Mucosa of descending colon (tissue), 3 donors: ENCODE results near the gene TRPM3. TPM values are rescaled to one million over a fixed set of nuclear protein-coding genes. Genes with fewer than 3 reads are reported as not detected.

Source experiments
- ATAC-seq: fragments of 200-7000 bp; cut with Tn5 transposase; one replicate; pipeline ENCODE4 v1.9.1; 2020; ENCODE audit warnings: mild to moderate bottlenecking, moderate library complexity
- DNase-seq, 3 donors: peaks; one replicate each; pipeline ENCODE4 v3.0.0-alpha.2; 2020
- H3K36me3 ChIP-seq: fragments of 200-600 bp; one replicate; pipeline ENCODE4 v1.8.0; 2021; ENCODE audit warnings: low read depth, mild to moderate bottlenecking
- H3K4me1 ChIP-seq: fragments of 200-600 bp; one replicate; pipeline ENCODE4 v1.8.0; 2021; ENCODE audit warnings: low read depth, mild to moderate bottlenecking
- H3K4me3 ChIP-seq: fragments of 200-600 bp; one replicate; pipeline ENCODE4 v1.8.0; 2021; ENCODE audit warnings: mild to moderate bottlenecking
- H3K9me3 ChIP-seq: fragments of 200-600 bp; one replicate; pipeline ENCODE4 v1.8.0; 2021; ENCODE audit warnings: mild to moderate bottlenecking
- CTCF ChIP-seq: fragments of 200-600 bp; IDR thresholded peaks from one replicate; pipeline ENCODE4 v1.8.0; 2022; ENCODE audit warnings: antibody characterized with exemption, mild to moderate bottlenecking
- intact Hi-C, 2 donors: fragments of 100-400 bp; cut with DNase I in 1 of 2; cut with micrococcal nuclease in 1 of 2; formaldehyde crosslinking; loops; one replicate each; pipeline versions ENCODE4 v1.11.0 to v1.11.1; 2022; cut with DNase I, micrococcal nuclease
- total RNA-seq, 3 donors: library from RNA; stranded (reverse); fragmentation: NEBNext Ultra II Directional in 2 of 3; extraction: Animal tissue kit (Norgen Biotek cat#: 25700) in 2 of 3; gene quantifications; one replicate each; pipeline versions ENCODE4 v1.2.1 to v1.2.4, GENCODE V29; 2021 to 2023
- donor health status: DM: no; HTN: no; CAD: no; lungs with moderate emphysema.
- donor health status: DM: no; HTN: no; CAD: no.
- donor health status: DM: no; HTN: yes; CAD: no.

TRPM3 gene
- total RNA-seq, 3 donors from 2014 or later = 0.29 to 0.55 (median 0.51) TPM

- TF ChIP-seq CTCF = no peak
- ATAC-seq = no peak
- intact Hi-C loops = no loop called here
- H3K4me1 ChIP-seq = no peaks in the 10 kb centered on the region
- peak in 1 of 3 donors; percentile 34 for DNase-seq
- no peaks in the 10 kb centered on the region for H3K36me3 ChIP-seq
- H3K4me3 ChIP-seq = no peak overlapping the region
- H3K9me3 ChIP-seq = no peaks in the 10 kb centered on the region
These were observed 204.1 kb downstream of the TRPM3 start for GRCh38 chr9:70917277-70917676.

- intact Hi-C loops = no loop called here
These were observed 209.6 kb downstream of the TRPM3 start for GRCh38 chr9:70911791-70912190.

GRCh38 chr9:70910598-70910997 is 210.8 kb downstream of the TRPM3 start:
- TF ChIP-seq CTCF = no peak
- intact Hi-C loops = no loop called here
- DNase-seq = no peak
- H3K4me3 ChIP-seq = no peak overlapping the region
- H3K36me3 ChIP-seq = no peaks in the 10 kb centered on the region
- ATAC-seq = no peak
- no peaks in the 10 kb centered on the region for H3K9me3 ChIP-seq
- H3K4me1 ChIP-seq = no peaks in the 10 kb centered on the region

More at GRCh38 chr9:70911791-70912190, 209.6 kb downstream of the TRPM3 start:
- no peak for TF ChIP-seq CTCF
- Histone ChIP-seq H3K9me3 (no peaks in the 10 kb centered on the region), H3K4me3 (no peak overlapping the region), H3K4me1 (no peaks in the 10 kb centered on the region), H3K36me3 (no peaks in the 10 kb centered on the region)
- DNase-seq (no peak), ATAC-seq (no peak)

GRCh38 chr9:70902692-70903131 is 218.7 kb downstream of the TRPM3 start:
- ATAC-seq = no peak
- Histone ChIP-seq H3K4me3 (no peak overlapping the region), H3K36me3 (no peaks in the 10 kb centered on the region), H3K4me1 (no peaks in the 10 kb centered on the region), H3K9me3 (no peaks in the 10 kb centered on the region)
- no peak for DNase-seq
- intact Hi-C loops = no loop called here
- no peak for TF ChIP-seq CTCF

- Histone ChIP-seq H3K4me1 (no peaks in the 10 kb centered on the region), H3K36me3 (no peaks in the 10 kb centered on the region), H3K9me3 (no peaks in the 10 kb centered on the region), H3K4me3 (no peak overlapping the region)
- ATAC-seq = no peak
- no peak for TF ChIP-seq CTCF
- no peak for DNase-seq
- intact Hi-C loops = no loop called here
These were observed 219.2 kb downstream of the TRPM3 start for GRCh38 chr9:70902171-70902570.

GRCh38 chr9:70901746-70902145 is 219.7 kb downstream of the TRPM3 start:
- DNase-seq = no peak
- Histone ChIP-seq H3K4me3 (no peak overlapping the region), H3K9me3 (no peaks in the 10 kb centered on the region), H3K36me3 (no peaks in the 10 kb centered on the region), H3K4me1 (no peaks in the 10 kb centered on the region)
- no peak for ATAC-seq
- intact Hi-C loops = no loop called here
- TF ChIP-seq CTCF = no peak
